ENCODE results near the gene RHBG. TPM values are rescaled to one million over a fixed set of nuclear protein-coding genes. Genes with fewer than 3 reads are reported as not detected.
"Not testable (repeated sequence)": the region's sequence is repeated elsewhere in the genome, so short reads cannot be mapped to it uniquely, and the experiment has no call there.

RHBG gene
- polyA plus RNA-seq, 1 donor (not counting 4 experiments of a cell fraction or from before 2014, with no cell fraction given) = not detected

DNA sequence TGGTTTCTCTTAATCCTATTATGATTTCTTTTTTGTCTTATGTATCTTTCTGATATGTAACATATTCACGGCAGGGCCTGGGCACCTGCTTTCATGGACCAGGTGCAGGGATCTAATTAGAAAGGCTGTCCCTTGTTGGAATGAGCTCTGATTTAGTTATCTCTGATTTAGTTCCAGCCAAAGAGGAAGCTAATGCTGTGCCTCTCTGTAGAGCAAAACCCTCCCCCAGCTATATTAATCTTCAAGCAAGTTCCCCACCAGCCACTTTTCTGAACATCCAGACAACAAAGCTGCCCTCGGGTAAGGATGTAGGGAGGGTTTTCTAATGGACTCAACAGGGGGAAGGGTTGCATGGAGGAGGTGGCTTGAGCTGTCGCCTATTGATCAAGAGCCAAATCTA lies 24.6 kb upstream of the RHBG start:
- H3K9me3 ChIP-seq (ENCODE audit: control insufficient read depth, low read depth, low read length) = no peaks in the 10 kb centered on the region
- dilution Hi-C loops (cut with MboI; ENCODE audit: extremely low pct_ligation_motif_present, low sequenced_read_pairs) = no loop called here
- H3K9ac ChIP-seq (ENCODE audit: control insufficient read depth, extremely low read depth, insufficient read depth, low read length) = no peak overlapping the region
- H3K4me3 ChIP-seq (ENCODE audit: control insufficient read depth in 2 of 3, extremely low read depth in 1 of 3, insufficient read depth in 2 of 3, low read depth in 1 of 3, low read length in 3 of 3) = no peak overlapping the region
- FAIRE-seq (no peak), DNase-seq (ENCODE audit: low read depth, low spot score) (no peak)
- H2AFZ ChIP-seq (ENCODE audit: control insufficient read depth, low read length) = no peak overlapping the region
- H3K27ac ChIP-seq (ENCODE audit: control insufficient read depth, insufficient read depth, low read length) = no peak overlapping the region
- H3K4me2 ChIP-seq (ENCODE audit: control insufficient read depth, extremely low read depth, insufficient read depth, low read depth, low read length) = no peak overlapping the region
- no peaks in the 10 kb centered on the region for H3K36me3 ChIP-seq (ENCODE audit: control insufficient read depth in 2 of 2, extremely low read depth in 1 of 2, insufficient read depth in 2 of 2, low read length in 2 of 2)
- H3K79me2 ChIP-seq (ENCODE audit: control insufficient read depth, insufficient read depth, low read length) = no peaks in the 10 kb centered on the region
- TF ChIP-seq EZH2 (IDR thresholded peaks at IDR 0.05; ENCODE audit: low read length) (no peak), CTCF (optimal IDR thresholded peaks at IDR 0.05 in 1 of 3, IDR thresholded peaks at IDR 0.05 in 1 of 3, conservative IDR thresholded peaks at IDR 0.05 in 1 of 3; ENCODE audit: extremely low read depth in 1 of 3, insufficient read depth in 2 of 3, low read length in 3 of 3) (no peak)
- no peaks in the 10 kb centered on the region for H3K4me1 ChIP-seq (ENCODE audit: control insufficient read depth, extremely low read depth, insufficient read depth, low read length)
- H4K20me1 ChIP-seq (ENCODE audit: control insufficient read depth, extremely low read depth, insufficient read depth, low read length) = no peaks in the 10 kb centered on the region
- H3K9me1 ChIP-seq (ENCODE audit: control insufficient read depth, extremely low read depth, insufficient read depth, low read length) = no peaks in the 10 kb centered on the region
- no peaks in the 10 kb centered on the region for H3K27me3 ChIP-seq (ENCODE audit: control insufficient read depth, extremely low read depth, insufficient read depth, low read length)

DNA sequence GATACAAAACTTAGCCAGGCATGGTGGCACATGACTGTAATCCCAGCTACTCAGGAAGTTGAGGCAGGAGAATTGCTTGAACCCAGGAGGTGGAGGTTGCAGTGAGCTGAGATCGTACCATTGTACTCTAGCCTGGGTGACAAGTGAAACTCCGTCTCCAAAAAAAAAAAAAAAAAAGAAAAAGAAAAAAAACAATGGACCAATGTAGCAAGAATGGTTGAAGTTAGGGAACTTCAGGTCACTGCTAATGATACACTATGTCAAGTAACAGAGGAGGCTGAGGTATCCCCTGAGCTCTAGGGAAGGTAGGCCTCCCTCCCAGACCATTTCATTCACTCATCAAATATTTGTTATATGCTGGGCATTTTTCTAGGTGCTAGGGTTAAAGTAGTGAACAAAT lies 23.0 kb upstream of the RHBG start:
- FAIRE-seq; H3K4me1 ChIP-seq (ENCODE audit: control insufficient read depth, extremely low read depth, insufficient read depth, low read length); DNase-seq (ENCODE audit: low read depth, low spot score): not testable (repeated sequence)

GRCh38 chr1:156346636-156347035 lies 22.4 kb upstream of the RHBG start:
- H3K4me3 ChIP-seq (ENCODE audit: control insufficient read depth in 2 of 3, extremely low read depth in 1 of 3, insufficient read depth in 2 of 3, low read depth in 1 of 3, low read length in 3 of 3) = no peak overlapping the region
- no peaks in the 10 kb centered on the region for H3K9me1 ChIP-seq (ENCODE audit: control insufficient read depth, extremely low read depth, insufficient read depth, low read length)
- no peaks in the 10 kb centered on the region for H4K20me1 ChIP-seq (ENCODE audit: control insufficient read depth, extremely low read depth, insufficient read depth, low read length)
- no peak for FAIRE-seq
- H3K79me2 ChIP-seq (ENCODE audit: control insufficient read depth, insufficient read depth, low read length) = no peaks in the 10 kb centered on the region
- no peaks in the 10 kb centered on the region for H3K4me1 ChIP-seq (ENCODE audit: control insufficient read depth, extremely low read depth, insufficient read depth, low read length)
- DNase-seq (ENCODE audit: low read depth, low spot score) = no peak
- H2AFZ ChIP-seq (ENCODE audit: control insufficient read depth, low read length) = no peak overlapping the region
- no peak for TF ChIP-seq CTCF (optimal IDR thresholded peaks at IDR 0.05 in 1 of 3, IDR thresholded peaks at IDR 0.05 in 1 of 3, conservative IDR thresholded peaks at IDR 0.05 in 1 of 3; ENCODE audit: extremely low read depth in 1 of 3, insufficient read depth in 2 of 3, low read length in 3 of 3)
- TF ChIP-seq EZH2 (IDR thresholded peaks at IDR 0.05; ENCODE audit: low read length) = no peak
- no peaks in the 10 kb centered on the region for H3K36me3 ChIP-seq (ENCODE audit: control insufficient read depth in 2 of 2, extremely low read depth in 1 of 2, insufficient read depth in 2 of 2, low read length in 2 of 2)
- H3K4me2 ChIP-seq (ENCODE audit: control insufficient read depth, extremely low read depth, insufficient read depth, low read depth, low read length) = no peak overlapping the region
- dilution Hi-C loops (cut with MboI; ENCODE audit: extremely low pct_ligation_motif_present, low sequenced_read_pairs) = no loop called here
- no peak overlapping the region for H3K27ac ChIP-seq (ENCODE audit: control insufficient read depth, insufficient read depth, low read length)
- no peaks in the 10 kb centered on the region for H3K27me3 ChIP-seq (ENCODE audit: control insufficient read depth, extremely low read depth, insufficient read depth, low read length)
- no peaks in the 10 kb centered on the region for H3K9me3 ChIP-seq (ENCODE audit: control insufficient read depth, low read depth, low read length)
- no peak overlapping the region for H3K9ac ChIP-seq (ENCODE audit: control insufficient read depth, extremely low read depth, insufficient read depth, low read length)

More for the DNA sequence above, 23.0 kb upstream of the RHBG start:
- H4K20me1 ChIP-seq (ENCODE audit: control insufficient read depth, extremely low read depth, insufficient read depth, low read length); H3K79me2 ChIP-seq (ENCODE audit: control insufficient read depth, insufficient read depth, low read length); H3K9me3 ChIP-seq (ENCODE audit: control insufficient read depth, low read depth, low read length); H3K9me1 ChIP-seq (ENCODE audit: control insufficient read depth, extremely low read depth, insufficient read depth, low read length); H3K4me2 ChIP-seq (ENCODE audit: control insufficient read depth, extremely low read depth, insufficient read depth, low read depth, low read length); H3K27ac ChIP-seq (ENCODE audit: control insufficient read depth, insufficient read depth, low read length); H3K4me3 ChIP-seq (ENCODE audit: control insufficient read depth in 2 of 3, extremely low read depth in 1 of 3, insufficient read depth in 2 of 3, low read depth in 1 of 3, low read length in 3 of 3); H2AFZ ChIP-seq (ENCODE audit: control insufficient read depth, low read length); H3K9ac ChIP-seq (ENCODE audit: control insufficient read depth, extremely low read depth, insufficient read depth, low read length); H3K27me3 ChIP-seq (ENCODE audit: control insufficient read depth, extremely low read depth, insufficient read depth, low read length); H3K36me3 ChIP-seq (ENCODE audit: control insufficient read depth in 2 of 2, extremely low read depth in 1 of 2, insufficient read depth in 2 of 2, low read length in 2 of 2); dilution Hi-C loops (cut with MboI; ENCODE audit: extremely low pct_ligation_motif_present, low sequenced_read_pairs): not testable (repeated sequence)

Measured in keratinocyte (primary cell).